Right ventricle myocardium inferior (tissue), 1 donor: ENCODE results near the gene TRAPPC2L. TPM values are rescaled to one million over a fixed set of nuclear protein-coding genes. Genes with fewer than 3 reads are reported as not detected.

ENCODE experiments used
- ATAC-seq: fragments of 200-7000 bp; cut with Tn5 transposase; one replicate; pipeline ENCODE4 v1.9.1; 2020; ENCODE audit warnings: mild to moderate bottlenecking, moderate library complexity
- DNase-seq: peaks from one replicate; pipeline ENCODE4 v3.0.0; 2021; ENCODE audit errors: missing footprints
- intact Hi-C: fragments of 100-400 bp; cut with DNase I; formaldehyde crosslinking; loops from one replicate; pipeline ENCODE4 v1.11.0; 2022
- total RNA-seq: library from RNA; stranded (reverse); fragmentation: NEBNext Ultra II Directional; extraction: Animal tissue kit (Norgen Biotek cat#: 25700); gene quantifications from one replicate; pipeline ENCODE4 v1.2.1, GENCODE V29; 2021
- donor health status: DM: no; HTN: yes; CAD: no; lungs with severe emphysema.

The TRAPPC2L gene
- total RNA-seq, 1 donor from 2014 or later, result 58.7 TPM

GRCh38 chr16:88834670-88835069, 22.3 kb upstream of the TRAPPC2L start:
- intact Hi-C loops, result no loop called here
- ATAC-seq (no peak), DNase-seq (no peak)

GRCh38 chr16:88835383-88835782, 21.5 kb upstream of the TRAPPC2L start:
- intact Hi-C loops, result no loop called here
- no peak for ATAC-seq
- DNase-seq, result no peak

GRCh38 chr16:88835818-88836217, 21.1 kb upstream of the TRAPPC2L start:
- intact Hi-C loops, result no loop called here
- DNase-seq, result no peak
- ATAC-seq, result no peak

GRCh38 chr16:88836791-88837190, 20.1 kb upstream of the TRAPPC2L start:
- intact Hi-C loops, result no loop called here

GRCh38 chr16:88837806-88838205, 19.1 kb upstream of the TRAPPC2L start:
- intact Hi-C loops, result no loop called here
- ATAC-seq, result no peak
- no peak for DNase-seq

More at GRCh38 chr16:88836791-88837190, 20.1 kb upstream of the TRAPPC2L start:
- ATAC-seq (no peak), DNase-seq (no peak)

- DNase-seq (no peak), ATAC-seq (no peak)
- intact Hi-C loops, result no loop called here
Observed at GRCh38 chr16:88838566-88838965, 18.4 kb upstream of the TRAPPC2L start.

- intact Hi-C loops, result no loop called here
- no peak for DNase-seq
- ATAC-seq, result no peak
Observed at GRCh38 chr16:88839026-88839529, 17.8 kb upstream of the TRAPPC2L start.

- intact Hi-C loops, result no loop called here
- ATAC-seq, result no peak
- no peak for DNase-seq
Observed at GRCh38 chr16:88839745-88840599, 17.0 kb upstream of the TRAPPC2L start.

GRCh38 chr16:88840600-88841215, 16.2 kb upstream of the TRAPPC2L start:
- DNase-seq, result no peak
- intact Hi-C loops, result no loop called here
- ATAC-seq, result no peak

- intact Hi-C loops, result no loop called here
- ATAC-seq (no peak), DNase-seq (no peak)
Observed at GRCh38 chr16:88841521-88842307, 15.2 kb upstream of the TRAPPC2L start.

- DNase-seq (no peak), ATAC-seq (no peak)
- intact Hi-C loops, result no loop called here
Observed at GRCh38 chr16:88842308-88842756, 14.6 kb upstream of the TRAPPC2L start.

- ATAC-seq (no peak), DNase-seq (no peak)
- intact Hi-C loops, result no loop called here
Observed at GRCh38 chr16:88842806-88843205, 14.1 kb upstream of the TRAPPC2L start.

GRCh38 chr16:88843256-88843655, 13.7 kb upstream of the TRAPPC2L start:
- no peak for ATAC-seq
- intact Hi-C loops, result no loop called here

GRCh38 chr16:88844419-88845036, 12.4 kb upstream of the TRAPPC2L start:
- DNase-seq (no peak), ATAC-seq (no peak)
- intact Hi-C loops, result no loop called here

More at GRCh38 chr16:88843256-88843655, 13.7 kb upstream of the TRAPPC2L start:
- no peak for DNase-seq

- ATAC-seq (no peak), DNase-seq (no peak)
- intact Hi-C loops, result no loop called here
Observed at GRCh38 chr16:88846088-88846487, 10.8 kb upstream of the TRAPPC2L start.

GRCh38 chr16:88847654-88848053, 9.3 kb upstream of the TRAPPC2L start:
- ATAC-seq (no peak), DNase-seq (no peak)
- intact Hi-C loops, result no loop called here

- intact Hi-C loops, result no loop called here
- ATAC-seq, result no peak
- no peak for DNase-seq
Observed at GRCh38 chr16:88848557-88848956, 8.4 kb upstream of the TRAPPC2L start.

- intact Hi-C loops, result no loop called here
- ATAC-seq (no peak), DNase-seq (no peak)
Observed at GRCh38 chr16:88850531-88851199, 6.3 kb upstream of the TRAPPC2L start.
